VCaP (cell line): ENCODE data around the gene MOGAT3.

Experiments
- H3K27ac ChIP-seq: fragments of 450-650 bp; 2 replicates; pipeline ENCODE4 v1.5.1; 2017
- TF ChIP-seq, protein P1 (sequence below): fragments of 450-650 bp; conservative IDR thresholded peaks from 2 replicates; pipeline ENCODE4 v1.5.1; 2017; ENCODE audit warnings: mild to moderate bottlenecking, moderate library complexity

Gene MOGAT3, protein sequence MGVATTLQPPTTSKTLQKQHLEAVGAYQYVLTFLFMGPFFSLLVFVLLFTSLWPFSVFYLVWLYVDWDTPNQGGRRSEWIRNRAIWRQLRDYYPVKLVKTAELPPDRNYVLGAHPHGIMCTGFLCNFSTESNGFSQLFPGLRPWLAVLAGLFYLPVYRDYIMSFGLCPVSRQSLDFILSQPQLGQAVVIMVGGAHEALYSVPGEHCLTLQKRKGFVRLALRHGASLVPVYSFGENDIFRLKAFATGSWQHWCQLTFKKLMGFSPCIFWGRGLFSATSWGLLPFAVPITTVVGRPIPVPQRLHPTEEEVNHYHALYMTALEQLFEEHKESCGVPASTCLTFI

DNA sequence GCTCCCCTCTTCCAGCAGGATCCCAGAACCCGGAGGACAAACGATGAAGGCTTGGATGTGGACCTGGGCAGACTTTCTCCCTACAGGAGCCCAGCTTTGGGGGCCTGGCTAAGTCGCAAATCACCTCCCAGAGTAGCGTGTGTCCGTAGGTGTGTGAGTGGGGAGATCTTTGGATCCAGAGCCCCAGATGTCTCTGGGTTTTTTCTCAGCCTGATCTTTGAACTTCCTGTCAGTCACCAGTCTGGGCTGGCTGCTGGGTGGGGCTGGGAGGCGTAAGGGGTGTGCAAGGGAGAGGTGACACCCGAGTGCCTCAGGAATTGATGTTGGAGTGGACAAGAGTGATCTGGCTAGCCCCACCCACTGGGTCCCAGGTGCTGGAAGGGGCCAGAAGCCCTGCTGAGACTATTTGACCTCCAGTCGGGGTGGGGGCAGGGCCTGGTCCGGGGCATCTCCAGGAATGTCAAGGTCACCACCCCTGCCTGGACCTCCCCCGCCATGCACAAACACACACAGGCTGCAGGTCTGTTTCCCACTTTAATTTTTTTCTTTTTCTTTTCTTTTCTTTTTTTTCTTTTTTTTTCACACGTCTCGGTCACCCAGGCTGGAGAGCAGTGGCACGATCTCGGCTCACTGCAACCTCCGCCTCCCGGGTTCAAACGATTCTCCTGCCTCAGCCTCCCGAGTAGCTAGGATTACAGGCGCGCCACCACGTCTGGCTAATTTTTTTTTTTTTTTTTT lies at the start of gene MOGAT3:
MOGAT3 (minus strand) TSS at position 175 of the 738 bp plus-strand sequence. CDS start 182 bp downstream, outside the sequence.
- no peak within 1 kb of the TSS for H3K27ac ChIP-seq
- TF ChIP-seq, protein P1, sequence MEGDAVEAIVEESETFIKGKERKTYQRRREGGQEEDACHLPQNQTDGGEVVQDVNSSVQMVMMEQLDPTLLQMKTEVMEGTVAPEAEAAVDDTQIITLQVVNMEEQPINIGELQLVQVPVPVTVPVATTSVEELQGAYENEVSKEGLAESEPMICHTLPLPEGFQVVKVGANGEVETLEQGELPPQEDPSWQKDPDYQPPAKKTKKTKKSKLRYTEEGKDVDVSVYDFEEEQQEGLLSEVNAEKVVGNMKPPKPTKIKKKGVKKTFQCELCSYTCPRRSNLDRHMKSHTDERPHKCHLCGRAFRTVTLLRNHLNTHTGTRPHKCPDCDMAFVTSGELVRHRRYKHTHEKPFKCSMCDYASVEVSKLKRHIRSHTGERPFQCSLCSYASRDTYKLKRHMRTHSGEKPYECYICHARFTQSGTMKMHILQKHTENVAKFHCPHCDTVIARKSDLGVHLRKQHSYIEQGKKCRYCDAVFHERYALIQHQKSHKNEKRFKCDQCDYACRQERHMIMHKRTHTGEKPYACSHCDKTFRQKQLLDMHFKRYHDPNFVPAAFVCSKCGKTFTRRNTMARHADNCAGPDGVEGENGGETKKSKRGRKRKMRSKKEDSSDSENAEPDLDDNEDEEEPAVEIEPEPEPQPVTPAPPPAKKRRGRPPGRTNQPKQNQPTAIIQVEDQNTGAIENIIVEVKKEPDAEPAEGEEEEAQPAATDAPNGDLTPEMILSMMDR = no peak

DNA sequence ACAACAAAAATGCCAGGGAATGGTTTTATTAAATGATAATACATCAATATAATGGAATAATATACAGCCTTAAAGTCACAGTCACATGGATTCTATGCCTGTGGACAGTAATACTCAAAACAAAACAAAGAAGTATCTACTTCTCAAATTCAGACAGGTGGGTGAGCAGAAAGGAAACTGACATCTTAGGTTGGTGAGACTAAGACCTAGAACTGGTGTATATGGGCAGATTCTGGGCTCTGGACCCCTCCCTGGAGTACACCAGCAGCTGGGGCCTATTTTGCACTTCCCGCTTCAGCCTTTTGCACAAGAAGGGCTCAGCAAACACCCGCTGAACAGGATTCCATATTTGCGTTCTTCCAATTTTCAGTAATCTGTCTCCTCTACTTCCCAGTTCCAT lies 49.5 kb upstream of the MOGAT3 start:
- no peak overlapping the region for H3K27ac ChIP-seq
- TF ChIP-seq, protein P1 = no peak

DNA sequence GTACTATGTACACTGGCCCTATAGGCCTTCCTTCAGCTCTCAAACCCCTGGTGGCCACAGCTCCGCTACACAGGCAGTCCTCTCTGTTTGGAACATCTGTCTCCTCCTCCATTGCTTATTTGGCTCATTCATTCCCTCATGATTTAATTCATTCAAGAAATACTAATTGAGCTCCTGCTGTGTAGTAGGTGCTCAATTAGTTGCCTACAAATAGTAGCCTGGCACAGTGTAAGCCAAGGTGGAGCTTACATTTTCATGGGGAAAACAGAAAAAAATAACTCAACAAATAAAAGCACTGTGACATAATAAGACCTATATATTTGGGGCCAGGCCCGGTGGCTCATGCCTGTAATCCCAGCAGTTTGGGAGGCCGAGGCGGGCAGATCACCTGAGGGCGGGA lies 47.4 kb upstream of the MOGAT3 start:
- H3K27ac ChIP-seq = no peak overlapping the region
- TF ChIP-seq, protein P1 = no peak

DNA sequence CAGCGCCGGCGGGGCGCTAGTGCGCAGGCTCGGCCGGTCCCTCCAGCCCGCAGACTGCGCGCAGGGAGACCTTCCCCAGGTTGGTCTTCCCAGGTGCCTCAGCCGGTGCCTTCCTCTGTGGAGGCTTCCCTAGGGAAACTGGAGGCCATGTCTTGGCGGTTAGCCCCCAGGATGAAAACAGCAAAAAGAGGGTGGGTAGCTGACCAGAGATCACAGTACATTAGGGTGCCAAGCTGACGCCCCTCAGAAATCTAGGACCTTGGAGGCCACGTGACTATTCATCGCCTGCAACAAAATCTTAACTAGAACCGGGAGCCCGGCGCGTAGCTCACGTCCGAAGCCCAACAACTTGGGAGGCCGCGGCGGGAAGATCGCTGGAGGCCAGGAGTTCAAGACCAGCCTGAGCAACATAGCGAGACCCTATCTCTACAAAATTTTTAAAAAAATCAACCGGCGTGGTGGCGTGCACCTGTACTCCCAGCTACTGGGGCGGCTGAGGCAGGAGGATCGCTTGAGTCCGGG lies 44.4 kb upstream of the MOGAT3 start:
- TF ChIP-seq, protein P1 = no peak

DNA sequence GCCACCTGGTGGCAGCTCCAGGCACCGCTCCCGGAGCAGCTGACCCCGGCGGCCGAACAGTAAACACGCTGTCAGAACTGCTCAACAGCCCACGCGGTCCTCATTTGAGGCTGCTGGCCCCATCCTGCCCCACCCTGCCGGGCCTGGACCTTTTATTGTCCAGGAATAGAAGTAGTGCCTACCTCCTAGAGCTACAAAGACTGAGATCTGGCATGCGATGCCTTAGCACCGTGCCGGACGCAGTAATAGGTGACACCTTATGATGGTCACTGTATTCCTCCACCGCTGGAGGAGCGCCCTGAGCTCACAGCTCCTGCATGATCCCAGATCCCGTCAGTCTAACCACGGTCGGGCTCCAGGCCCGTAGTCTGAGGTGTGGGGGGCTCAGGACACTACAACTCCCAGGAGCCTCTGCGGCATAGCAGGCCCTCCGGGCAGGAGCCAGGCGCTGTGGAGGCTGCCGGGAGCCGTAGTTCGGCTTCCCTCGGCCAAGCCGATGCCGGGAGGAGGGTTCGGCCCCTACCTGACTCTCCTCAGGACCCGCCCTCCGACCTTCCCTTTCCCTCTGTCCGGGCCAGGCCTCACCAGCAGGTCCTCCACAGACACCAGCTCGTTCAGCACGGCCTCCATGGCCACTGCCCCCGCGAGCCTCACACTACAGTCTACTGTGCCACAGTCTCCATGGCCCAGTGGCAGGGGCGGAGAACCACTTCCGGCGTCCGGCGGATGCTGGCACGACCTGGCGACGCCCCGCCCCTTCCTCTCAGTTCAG lies 43.7 kb upstream of the MOGAT3 start, which contains the start of gene FIS1:
FIS1 (minus strand) TSS at position 707 of the 772 bp plus-strand sequence; CDS start at position 630, 77 bp downstream.
- TF ChIP-seq, protein P1 = peak; percentile 97
- peak within 1 kb of the TSS; percentile 98 for H3K27ac ChIP-seq

More for the DNA sequence above, 44.4 kb upstream of the MOGAT3 start:
- H3K27ac ChIP-seq = peak overlapping the region; percentile 98

DNA sequence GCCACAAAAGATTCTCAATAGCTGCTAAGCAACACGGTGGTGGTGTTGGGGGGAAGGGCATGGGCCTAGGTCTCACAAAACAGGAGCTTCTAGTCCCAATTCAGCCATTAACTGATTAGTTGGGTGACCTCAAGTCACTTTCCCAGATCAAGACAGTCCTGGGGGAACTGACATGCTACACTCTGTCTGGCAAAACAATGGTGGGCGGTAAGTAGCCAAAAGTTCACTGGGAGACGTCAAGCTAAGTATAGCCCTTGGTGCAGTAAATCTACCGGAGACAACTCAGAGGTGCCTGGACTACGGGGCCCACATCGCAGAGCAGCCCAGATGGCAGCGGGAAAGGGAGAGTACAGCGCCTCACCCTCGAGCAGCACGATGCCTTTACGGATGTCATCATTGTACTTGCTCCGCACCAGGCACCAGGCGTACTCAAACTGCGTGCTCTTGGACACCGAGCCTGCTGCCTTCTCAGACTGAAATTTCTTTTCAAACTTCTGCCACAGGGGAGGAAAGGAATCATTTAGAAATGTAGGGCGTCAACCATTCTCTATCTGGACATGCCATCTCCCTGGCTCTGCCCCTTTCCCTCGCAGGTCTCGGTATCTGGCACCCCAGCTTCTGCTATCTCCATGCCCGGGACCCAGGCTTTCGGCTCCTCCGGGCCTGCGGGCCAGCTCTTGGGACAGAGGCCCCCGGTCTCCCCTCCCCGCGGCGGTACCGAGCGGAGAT lies 43.0 kb upstream of the MOGAT3 start:
- peak overlapping the region; percentile 98 for H3K27ac ChIP-seq
- TF ChIP-seq, protein P1 = no peak
